ENCODE data around the gene COBL. TPM values are rescaled to one million over a fixed set of nuclear protein-coding genes. Genes with fewer than 3 reads are reported as not detected.

The COBL gene
- total and polyA plus RNA-seq, 2 of the 4 experiments (the other 2 are of a cell fraction), result under 0.01 TPM; not detected in 1

DNA sequence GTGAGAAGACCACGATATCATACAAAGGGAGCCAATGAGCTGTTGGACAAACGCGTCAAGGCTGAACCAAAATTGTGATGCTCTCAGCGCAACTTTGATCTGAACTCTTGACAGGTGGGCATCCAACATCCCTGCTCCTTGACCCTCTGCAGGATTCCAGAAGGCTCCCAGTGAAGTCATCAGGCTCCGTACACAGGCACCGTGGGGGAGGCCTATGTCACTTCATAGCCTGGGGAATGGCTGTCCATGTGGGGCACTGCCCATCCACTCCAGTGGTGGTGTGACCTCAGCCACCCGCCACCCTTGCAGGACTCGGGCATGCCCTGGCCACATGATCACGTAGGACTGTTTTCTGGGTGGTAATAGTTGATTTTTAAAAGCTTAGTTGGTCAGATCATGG is 300.1 kb downstream of the COBL start:
- Histone ChIP-seq H2AK5ac (ENCODE audit: low read depth, low read length) (no peak overlapping the region), H4K20me1 (ENCODE audit: insufficient read depth, low read length) (0 out of 2 replicates have a peak, but pooled peaks cover 3% of the 10 kb centered on the region), H3K14ac (replicated peaks; ENCODE audit: low read depth, low read length) (no peak overlapping the region), H3K79me1 (ENCODE audit: low read depth in 1 of 2, low read length in 2 of 2) (no peaks in the 10 kb centered on the region), H3K36me3 (ENCODE audit: control insufficient read depth, insufficient read depth, low read length) (no peaks in the 10 kb centered on the region), H3K27me3 (ENCODE audit: control insufficient read depth, insufficient read depth, low read length) (peaks cover 7% of the 10 kb centered on the region; the same call in 1 of the 2 replicates), H2BK20ac (ENCODE audit: low read depth, low read length) (no peak overlapping the region), H4K5ac (ENCODE audit: low read depth, low read length) (no peak overlapping the region), H3K4ac (ENCODE audit: low read depth, low read length) (no peak overlapping the region), H3K9me1 (ENCODE audit: insufficient read depth, low read length) (peaks cover 5% of the 10 kb centered on the region; the same call in 1 of the 2 replicates), H4K8ac (ENCODE audit: low read depth in 2 of 2, low read length in 2 of 2) (no peak overlapping the region), H3K9me3 (ENCODE audit: control insufficient read depth, insufficient read depth, low read length) (no peaks in the 10 kb centered on the region), H2BK15ac (ENCODE audit: low read depth, low read length) (no peak overlapping the region), H3K4me3 (ENCODE audit: insufficient read depth, low read depth, low read length) (no peak overlapping the region), H3K18ac (ENCODE audit: low read depth, low read length) (no peak overlapping the region), H3K4me1 (ENCODE audit: control insufficient read depth, insufficient read depth, low read length) (peaks cover 6% of the 10 kb centered on the region; the same call in 1 of the 2 replicates), H2BK5ac (ENCODE audit: low read depth, low read length, poor library complexity, severe bottlenecking) (no peak overlapping the region), H4K91ac (ENCODE audit: insufficient read depth, low read depth, low read length) (no peak overlapping the region), H2AFZ (replicated peaks; ENCODE audit: low read length, poor library complexity) (no peak overlapping the region), H3K4me2 (ENCODE audit: low read depth, low read length) (no peak overlapping the region), H2AK9ac (replicated peaks; ENCODE audit: low read depth, low read length, poor library complexity) (no peak overlapping the region), H3K56ac (ENCODE audit: extremely low read depth, insufficient read depth, low read length) (no peak overlapping the region), H3K27ac (ENCODE audit: insufficient read depth, low read length) (no peak overlapping the region), H3K23ac (ENCODE audit: low read depth, low read length) (no peak overlapping the region), H2BK120ac (ENCODE audit: low read depth, low read length) (no peak overlapping the region), H3K9ac (ENCODE audit: low read depth, low read length) (no peak overlapping the region)
- intact Hi-C loops (cut with micrococcal nuclease), result no loop called here
- BruUV-seq (replicated peaks), result no TSS peak
- dilution Hi-C loops (cut with HindIII; ENCODE audit: low sequenced_read_pairs, unreplicated experiment), result no loop called here
- TF ChIP-seq NFE2L2 (IDR thresholded peaks at IDR 0.05; ENCODE audit: low read depth, low read length), result no peak
- TF ChIP-seq CEBPB (IDR thresholded peaks at IDR 0.05; ENCODE audit: low read depth, low read length), result no peak
- TF ChIP-seq, protein P1, sequence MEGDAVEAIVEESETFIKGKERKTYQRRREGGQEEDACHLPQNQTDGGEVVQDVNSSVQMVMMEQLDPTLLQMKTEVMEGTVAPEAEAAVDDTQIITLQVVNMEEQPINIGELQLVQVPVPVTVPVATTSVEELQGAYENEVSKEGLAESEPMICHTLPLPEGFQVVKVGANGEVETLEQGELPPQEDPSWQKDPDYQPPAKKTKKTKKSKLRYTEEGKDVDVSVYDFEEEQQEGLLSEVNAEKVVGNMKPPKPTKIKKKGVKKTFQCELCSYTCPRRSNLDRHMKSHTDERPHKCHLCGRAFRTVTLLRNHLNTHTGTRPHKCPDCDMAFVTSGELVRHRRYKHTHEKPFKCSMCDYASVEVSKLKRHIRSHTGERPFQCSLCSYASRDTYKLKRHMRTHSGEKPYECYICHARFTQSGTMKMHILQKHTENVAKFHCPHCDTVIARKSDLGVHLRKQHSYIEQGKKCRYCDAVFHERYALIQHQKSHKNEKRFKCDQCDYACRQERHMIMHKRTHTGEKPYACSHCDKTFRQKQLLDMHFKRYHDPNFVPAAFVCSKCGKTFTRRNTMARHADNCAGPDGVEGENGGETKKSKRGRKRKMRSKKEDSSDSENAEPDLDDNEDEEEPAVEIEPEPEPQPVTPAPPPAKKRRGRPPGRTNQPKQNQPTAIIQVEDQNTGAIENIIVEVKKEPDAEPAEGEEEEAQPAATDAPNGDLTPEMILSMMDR (conservative IDR thresholded peaks at IDR 0.05; ENCODE audit: low read depth, low read length), result no peak
- TF ChIP-seq RFX5 (IDR thresholded peaks at IDR 0.05; ENCODE audit: low read depth, low read length), result no peak
- TF ChIP-seq FOS (IDR thresholded peaks at IDR 0.05; ENCODE audit: low read depth, low read length), result no peak
- ATAC-seq (ENCODE audit: low read depth), result no peak
- ChIA-PET POLR2A (ENCODE audit: unreplicated experiment) (no interaction called here), CTCF (no interaction called here)
- in situ Hi-C loops (cut with MboI; ENCODE audit: low sequenced_read_pairs), result no loop called here
- WGBS, 2 experiments (ENCODE audit: extremely low coverage in 2 of 2, insufficient read length in 1 of 2), result 94% methylated on average over 5 of the region's 9 CpGs; no CpG with 5 or more reads in 1 of the 2 experiments
- no peak for DNase-seq

All from IMR-90 (cell line).